ENCODE data around the gene RBM45.
A peak's percentile ranks its signal among the peaks of the same experiment; 100 is the strongest.
"Not testable (repeated sequence)": the region's sequence is repeated elsewhere in the genome, so short reads cannot be mapped to it uniquely, and the experiment has no call there.

RBM45 gene

GRCh38 chr2:178108176-178108575 is 4.1 kb upstream of the RBM45 start:
- no peak for DNase-seq

GRCh38 chr2:178109813-178110212 is 2.4 kb upstream of the RBM45 start:
- peak; percentile 55 for DNase-seq

- no peak for DNase-seq
Observed at GRCh38 chr2:178110681-178111080, 1.6 kb upstream of the RBM45 start.

GRCh38 chr2:178111743-178112142 is 494 bp upstream of the RBM45 start:
- no peak for DNase-seq

- DNase-seq = no peak
Observed at GRCh38 chr2:178114462-178114861, 2.2 kb downstream of the RBM45 start.

GRCh38 chr2:178115271-178115670 is 3.0 kb downstream of the RBM45 start:
- DNase-seq = no peak

- DNase-seq = no peak
Observed at GRCh38 chr2:178117725-178118124, 5.5 kb downstream of the RBM45 start.

- no peak for DNase-seq
Observed at GRCh38 chr2:178119179-178119922, 7.1 kb downstream of the RBM45 start.

- DNase-seq = no peak
Observed at GRCh38 chr2:178123163-178123562, 10.9 kb downstream of the RBM45 start.

- no peak for DNase-seq
Observed at GRCh38 chr2:178125125-178125524, 12.9 kb downstream of the RBM45 start.

GRCh38 chr2:178125862-178126261 is 13.6 kb downstream of the RBM45 start:
- DNase-seq = no peak

- no peak for DNase-seq
Observed at GRCh38 chr2:178128836-178129630, 16.8 kb downstream of the RBM45 start.

GRCh38 chr2:178136321-178137025 is 24.2 kb downstream of the RBM45 start:
- no peak for DNase-seq

- no peak for DNase-seq
Observed at GRCh38 chr2:178142274-178143065, 30.2 kb downstream of the RBM45 start.

- DNase-seq = no peak
Observed at GRCh38 chr2:178143481-178143880, 31.2 kb downstream of the RBM45 start.

- DNase-seq = no peak
Observed at GRCh38 chr2:178152033-178152432, 39.8 kb downstream of the RBM45 start.

- DNase-seq = no peak
Observed at GRCh38 chr2:178152542-178152941, 40.3 kb downstream of the RBM45 start.

- DNase-seq = no peak
Observed at GRCh38 chr2:178152977-178153376, 40.7 kb downstream of the RBM45 start.

GRCh38 chr2:178153878-178154277 is 41.6 kb downstream of the RBM45 start:
- DNase-seq = not testable (repeated sequence)

- DNase-seq = no peak
Observed at GRCh38 chr2:178155524-178155923, 43.3 kb downstream of the RBM45 start.

- DNase-seq = no peak
Observed at GRCh38 chr2:178157574-178157973, 45.3 kb downstream of the RBM45 start.

- no peak for DNase-seq
Observed at GRCh38 chr2:178159966-178160365, 47.7 kb downstream of the RBM45 start.

GRCh38 chr2:178160601-178161000 is 48.4 kb downstream of the RBM45 start:
- no peak for DNase-seq

All from CD4-positive, alpha-beta T cell treated with Interleukin-10 for 1 hour (primary cell).